Measurements from ENCODE around the gene USP17L11. TPM values are rescaled to one million over a fixed set of nuclear protein-coding genes. Genes with fewer than 3 reads are reported as not detected.
"Not testable (repeated sequence)": the region's sequence is repeated elsewhere in the genome, so short reads cannot be mapped to it uniquely, and the experiment has no call there.

Gene USP17L11
- total RNA-seq: not detected

- H3K27me3 ChIP-seq; DNase-seq; H3K4me3 ChIP-seq; intact Hi-C loops (cut with DNase I); H3K27ac ChIP-seq; H3K9me3 ChIP-seq; H3K4me1 ChIP-seq; H3K36me3 ChIP-seq: not testable (repeated sequence)
- no CpG with 5 or more reads among the region's 14 CpGs for WGBS, 2 donors
Observed at GRCh38 chr4:9215105-9215504, at the start of gene USP17L11. USP17L11 (plus strand) TSS chr4:9215405; CDS start chr4:9215405, 0 bp downstream.

- H3K4me3 ChIP-seq; H3K27ac ChIP-seq; H3K27me3 ChIP-seq; H3K36me3 ChIP-seq; H3K9me3 ChIP-seq; intact Hi-C loops (cut with DNase I); DNase-seq; H3K4me1 ChIP-seq: not testable (repeated sequence)
- no CpG with 5 or more reads among the region's 8 CpGs for WGBS, 2 donors
Observed at GRCh38 chr4:9165990-9166389, 49.2 kb upstream of the USP17L11 start.

- H3K27me3 ChIP-seq; H3K36me3 ChIP-seq; H3K4me1 ChIP-seq; H3K4me3 ChIP-seq; H3K9me3 ChIP-seq; DNase-seq; intact Hi-C loops (cut with DNase I); H3K27ac ChIP-seq: not testable (repeated sequence)
- WGBS, 2 donors: no CpG with 5 or more reads among the region's 11 CpGs
Observed at GRCh38 chr4:9169791-9170459, 45.3 kb upstream of the USP17L11 start, which contains the start of gene FAM90A26. FAM90A26 (plus strand) TSS chr4:9170409; CDS start chr4:9173173, 2,764 bp downstream.

- not testable (repeated sequence) for H3K9me3 ChIP-seq, H3K4me3 ChIP-seq
- no CpG with 5 or more reads among the region's 13 CpGs for WGBS, 2 donors
Observed at GRCh38 chr4:9210357-9210756, 4.8 kb upstream of the USP17L11 start, which contains the start of gene USP17L10. USP17L10 (plus strand) TSS chr4:9210657; CDS start chr4:9210657, 0 bp downstream.

GRCh38 chr4:9214701-9215100 lies 504 bp upstream of the USP17L11 start:
- H3K27ac ChIP-seq; H3K4me3 ChIP-seq; H3K4me1 ChIP-seq; H3K36me3 ChIP-seq; DNase-seq; intact Hi-C loops (cut with DNase I); H3K9me3 ChIP-seq; H3K27me3 ChIP-seq: not testable (repeated sequence)
- 76 to 92% methylated on average over 7 to 10 of the region's 14 CpGs for WGBS, 2 donors

More at GRCh38 chr4:9210357-9210756, 4.8 kb upstream of the USP17L11 start, which contains the start of gene USP17L10:
- intact Hi-C loops (cut with DNase I); H3K27ac ChIP-seq; H3K36me3 ChIP-seq; H3K4me1 ChIP-seq; DNase-seq; H3K27me3 ChIP-seq: not testable (repeated sequence)

- H3K27me3 ChIP-seq; DNase-seq; H3K9me3 ChIP-seq; H3K4me3 ChIP-seq; H3K4me1 ChIP-seq; H3K36me3 ChIP-seq; H3K27ac ChIP-seq; intact Hi-C loops (cut with DNase I): not testable (repeated sequence)
- WGBS, 2 donors: no CpG with 5 or more reads among the region's 13 CpGs
Observed at GRCh38 chr4:9219852-9220251, 4.6 kb downstream of the USP17L11 start, which contains the start of gene USP17L12. USP17L12 (plus strand) TSS chr4:9220152; CDS start chr4:9220152, 0 bp downstream.

- no CpG with 5 or more reads among the region's 14 CpGs for WGBS, 2 donors
- H3K4me3 ChIP-seq; DNase-seq; H3K9me3 ChIP-seq; H3K4me1 ChIP-seq; H3K27me3 ChIP-seq; intact Hi-C loops (cut with DNase I); H3K27ac ChIP-seq; H3K36me3 ChIP-seq: not testable (repeated sequence)
Observed at GRCh38 chr4:9224596-9224995, 9.4 kb downstream of the USP17L11 start, which contains the start of gene USP17L13. USP17L13 (plus strand) TSS chr4:9224896; CDS start chr4:9224896, 0 bp downstream.

- intact Hi-C loops (cut with DNase I); H3K4me1 ChIP-seq; DNase-seq; H3K9me3 ChIP-seq; H3K27ac ChIP-seq; H3K4me3 ChIP-seq; H3K27me3 ChIP-seq; H3K36me3 ChIP-seq: not testable (repeated sequence)
- 87% methylated on average over 4 of the region's 8 CpGs; no CpG with 5 or more reads in 1 of the 2 donors for WGBS, 2 donors
Observed at GRCh38 chr4:9230249-9230648, 15.0 kb downstream of the USP17L11 start.

GRCh38 chr4:9234085-9234484 lies 18.9 kb downstream of the USP17L11 start, which contains the start of gene USP17L15:
USP17L15 (plus strand) TSS chr4:9234385; CDS start chr4:9234385, 0 bp downstream.
- H3K4me1 ChIP-seq; H3K27ac ChIP-seq; H3K27me3 ChIP-seq; H3K9me3 ChIP-seq; H3K4me3 ChIP-seq; DNase-seq; H3K36me3 ChIP-seq; intact Hi-C loops (cut with DNase I): not testable (repeated sequence)
- no CpG with 5 or more reads among the region's 15 CpGs for WGBS, 2 donors

- H3K4me1 ChIP-seq; H3K9me3 ChIP-seq; H3K36me3 ChIP-seq; H3K27ac ChIP-seq; H3K27me3 ChIP-seq; DNase-seq; H3K4me3 ChIP-seq; intact Hi-C loops (cut with DNase I): not testable (repeated sequence)
- WGBS, 2 donors: no CpG with 5 or more reads among the region's 12 CpGs
Observed at GRCh38 chr4:9238461-9238860, 23.3 kb downstream of the USP17L11 start.

GRCh38 chr4:9243579-9243978 lies 28.4 kb downstream of the USP17L11 start, which contains the start of gene USP17L17:
USP17L17 (plus strand) TSS chr4:9243879; CDS start chr4:9243879, 0 bp downstream.
- H3K9me3 ChIP-seq; H3K4me1 ChIP-seq; H3K36me3 ChIP-seq; H3K4me3 ChIP-seq; H3K27me3 ChIP-seq; H3K27ac ChIP-seq; intact Hi-C loops (cut with DNase I); DNase-seq: not testable (repeated sequence)
- 98% methylated on average over 7 of the region's 14 CpGs; no CpG with 5 or more reads in 1 of the 2 donors for WGBS, 2 donors

GRCh38 chr4:9247953-9248680 lies 32.9 kb downstream of the USP17L11 start, which contains the start of gene USP17L18:
USP17L18 (plus strand) TSS chr4:9248630; CDS start chr4:9248630, 0 bp downstream.
- intact Hi-C loops (cut with DNase I); H3K27me3 ChIP-seq; H3K36me3 ChIP-seq; DNase-seq; H3K27ac ChIP-seq; H3K9me3 ChIP-seq; H3K4me3 ChIP-seq; H3K4me1 ChIP-seq: not testable (repeated sequence)
- WGBS, 2 donors: 84% methylated on average over 11 to 12 of the region's 26 CpGs

GRCh38 chr4:9253078-9253477 lies 37.9 kb downstream of the USP17L11 start, which contains the start of gene USP17L19:
USP17L19 (plus strand) TSS chr4:9253378; CDS start chr4:9253378, 0 bp downstream.
- H3K4me1 ChIP-seq; H3K9me3 ChIP-seq; intact Hi-C loops (cut with DNase I); H3K27ac ChIP-seq; H3K27me3 ChIP-seq; DNase-seq; H3K4me3 ChIP-seq; H3K36me3 ChIP-seq: not testable (repeated sequence)
- no CpG with 5 or more reads among the region's 13 CpGs for WGBS, 2 donors

All from esophagus squamous epithelium (tissue), 5 donors.